ENCODE results near the gene ARAF.

ARAF gene

GRCh38 chrX:47540754-47541538, 20.1 kb upstream of the ARAF start:
- TF ChIP-seq POLR2AphosphoS5 (IDR thresholded peaks at IDR 0.05; ENCODE audit: low read depth, low read length): no peak
- FAIRE-seq (no peak), DNase-seq (ENCODE audit: insufficient read length) (no peak)

- FAIRE-seq: no peak
- DNase-seq (ENCODE audit: insufficient read length): no peak
- TF ChIP-seq POLR2AphosphoS5 (IDR thresholded peaks at IDR 0.05; ENCODE audit: low read depth, low read length) (no peak), TAF1 (IDR thresholded peaks at IDR 0.05; ENCODE audit: borderline replicate concordance, low read depth, low read length) (no peak), POLR2A (IDR thresholded peaks at IDR 0.05; ENCODE audit: low read depth, low read length) (no peak)
These were observed 17.5 kb upstream of the ARAF start for GRCh38 chrX:47543496-47543895.

GRCh38 chrX:47556045-47556623, 4.9 kb upstream of the ARAF start:
- FAIRE-seq: peak; percentile 80
- DNase-seq (ENCODE audit: insufficient read length): peak; percentile 52

GRCh38 chrX:47558436-47558835, 2.6 kb upstream of the ARAF start:
- DNase-seq (ENCODE audit: insufficient read length) (no peak), FAIRE-seq (no peak)
- TF ChIP-seq POLR2AphosphoS5 (IDR thresholded peaks at IDR 0.05; ENCODE audit: low read depth, low read length): no peak
- no peak for TF ChIP-seq POLR2A (IDR thresholded peaks at IDR 0.05; ENCODE audit: low read depth, low read length)
- no peak for TF ChIP-seq TAF1 (IDR thresholded peaks at IDR 0.05; ENCODE audit: borderline replicate concordance, low read depth, low read length)

More at GRCh38 chrX:47556045-47556623, 4.9 kb upstream of the ARAF start:
- TF ChIP-seq TAF1 (IDR thresholded peaks at IDR 0.05; ENCODE audit: borderline replicate concordance, low read depth, low read length) (no peak), POLR2AphosphoS5 (IDR thresholded peaks at IDR 0.05; ENCODE audit: low read depth, low read length) (peak; percentile 46; the same call in 1 of the 2 replicates), POLR2A (IDR thresholded peaks at IDR 0.05; ENCODE audit: low read depth, low read length) (peak; percentile 75; the same call in 1 of the 2 replicates)

GRCh38 chrX:47560179-47560933, 649 bp upstream of the ARAF start:
- no peak; the same call in 1 of the 2 replicates for TF ChIP-seq POLR2AphosphoS5 (IDR thresholded peaks at IDR 0.05; ENCODE audit: low read depth, low read length)
- TF ChIP-seq TAF1 (IDR thresholded peaks at IDR 0.05; ENCODE audit: borderline replicate concordance, low read depth, low read length): no peak
- TF ChIP-seq POLR2A (IDR thresholded peaks at IDR 0.05; ENCODE audit: low read depth, low read length): no peak
- FAIRE-seq (no peak), DNase-seq (ENCODE audit: insufficient read length) (no peak)

- DNase-seq (ENCODE audit: insufficient read length) (no peak), FAIRE-seq (no peak)
- TF ChIP-seq TAF1 (IDR thresholded peaks at IDR 0.05; ENCODE audit: borderline replicate concordance, low read depth, low read length) (no peak), POLR2AphosphoS5 (IDR thresholded peaks at IDR 0.05; ENCODE audit: low read depth, low read length) (no peak), POLR2A (IDR thresholded peaks at IDR 0.05; ENCODE audit: low read depth, low read length) (no peak)
These were observed 700 bp downstream of the ARAF start for GRCh38 chrX:47561659-47562151.

GRCh38 chrX:47562615-47563243, 1.7 kb downstream of the ARAF start:
- FAIRE-seq (peak; percentile 53), DNase-seq (ENCODE audit: insufficient read length) (no peak)
- no peak for TF ChIP-seq POLR2AphosphoS5 (IDR thresholded peaks at IDR 0.05; ENCODE audit: low read depth, low read length)
- TF ChIP-seq TAF1 (IDR thresholded peaks at IDR 0.05; ENCODE audit: borderline replicate concordance, low read depth, low read length): no peak
- no peak for TF ChIP-seq POLR2A (IDR thresholded peaks at IDR 0.05; ENCODE audit: low read depth, low read length)

- TF ChIP-seq POLR2AphosphoS5 (IDR thresholded peaks at IDR 0.05; ENCODE audit: low read depth, low read length) (no peak), POLR2A (IDR thresholded peaks at IDR 0.05; ENCODE audit: low read depth, low read length) (no peak), TAF1 (IDR thresholded peaks at IDR 0.05; ENCODE audit: borderline replicate concordance, low read depth, low read length) (no peak)
- DNase-seq (ENCODE audit: insufficient read length): no peak
- FAIRE-seq: no peak
These were observed 2.9 kb downstream of the ARAF start for GRCh38 chrX:47563801-47564315.

GRCh38 chrX:47564438-47565085, 3.6 kb downstream of the ARAF start:
- no peak for TF ChIP-seq POLR2AphosphoS5 (IDR thresholded peaks at IDR 0.05; ENCODE audit: low read depth, low read length)
- no peak for TF ChIP-seq TAF1 (IDR thresholded peaks at IDR 0.05; ENCODE audit: borderline replicate concordance, low read depth, low read length)
- TF ChIP-seq POLR2A (IDR thresholded peaks at IDR 0.05; ENCODE audit: low read depth, low read length): no peak
- peak; percentile 9 for FAIRE-seq
- DNase-seq (ENCODE audit: insufficient read length): no peak

- DNase-seq (ENCODE audit: insufficient read length): no peak
- FAIRE-seq: peak; percentile 42
- TF ChIP-seq POLR2A (IDR thresholded peaks at IDR 0.05; ENCODE audit: low read depth, low read length) (no peak; the same call in 1 of the 2 replicates), TAF1 (IDR thresholded peaks at IDR 0.05; ENCODE audit: borderline replicate concordance, low read depth, low read length) (no peak), POLR2AphosphoS5 (IDR thresholded peaks at IDR 0.05; ENCODE audit: low read depth, low read length) (no peak)
These were observed 5.8 kb downstream of the ARAF start for GRCh38 chrX:47566841-47567240.

All from GM12892 (cell line).